Calu3 (cell line): ENCODE results near the gene NEB. TPM values are rescaled to one million over a fixed set of nuclear protein-coding genes. Genes with fewer than 3 reads are reported as not detected.
"Not testable (repeated sequence)": the region's sequence is repeated elsewhere in the genome, so short reads cannot be mapped to it uniquely, and the experiment has no call there.

Experiments used
- BruUV-seq: library from RNA; stranded (reverse); fragments of 400-500 nt; replicated peaks from 2 replicates; lab custom pipeline; 2021; lab: Mats Ljungman, UMichigan
- CTCF ChIA-PET: fragments of 300-600 bp; sonication (Branson Sonifier 250); formaldehyde crosslinking; loops from one replicate; lab custom pipeline; 2022; ENCODE audit warnings: antibody characterized with exemption; lab: Charles Lee
- DNase-seq: peaks from one replicate; pipeline ENCODE4 v3.0.0; 2022
- H3K27ac Mint-ChIP-seq: one replicate; pipeline ENCODE4 v1.8.0; 2022; ENCODE audit warnings: mixed read lengths; ENCODE audit not compliant: unreplicated experiment
- H3K27me3 Mint-ChIP-seq: one replicate; pipeline ENCODE4 v1.8.0; 2022; ENCODE audit warnings: mixed read lengths; ENCODE audit not compliant: unreplicated experiment
- H3K36me3 Mint-ChIP-seq: one replicate; pipeline ENCODE4 v1.8.0; 2022; ENCODE audit warnings: mild to moderate bottlenecking, moderate library complexity, mixed read lengths; ENCODE audit not compliant: insufficient read depth, unreplicated experiment
- H3K4me1 Mint-ChIP-seq: one replicate; pipeline ENCODE4 v1.8.0; 2022; ENCODE audit warnings: mild to moderate bottlenecking, low read depth, mixed read lengths; ENCODE audit not compliant: unreplicated experiment
- H3K4me3 Mint-ChIP-seq: one replicate; pipeline ENCODE4 v1.8.0; 2022; ENCODE audit warnings: mild to moderate bottlenecking, low read depth, moderate library complexity, mixed read lengths; ENCODE audit not compliant: unreplicated experiment
- H3K9me3 Mint-ChIP-seq: one replicate; pipeline ENCODE4 v1.8.0; 2022; ENCODE audit warnings: low read depth, mixed read lengths; ENCODE audit not compliant: unreplicated experiment
- CTCF ChIP-seq: fragments of 200-600 bp; IDR thresholded peaks from one replicate; pipeline ENCODE4 v1.8.0; 2022; ENCODE audit warnings: antibody characterized with exemption; ENCODE audit not compliant: unreplicated experiment
- intact Hi-C: fragments of 100-400 bp; cut with micrococcal nuclease; formaldehyde crosslinking; loops from one replicate; pipeline ENCODE4 v1.10.0; 2022; ENCODE audit not compliant: unreplicated experiment
- total RNA-seq: library from RNA; stranded (reverse); gene quantifications from 2 replicates; pipeline ENCODE4 v1.2.3, GENCODE V29; 2022

The NEB gene
- total RNA-seq, 1 experiment from 2014 or later = 27.5 TPM

- H3K4me1 Mint-ChIP-seq = no peaks in the 10 kb centered on the region
- no peaks in the 10 kb centered on the region for H3K36me3 Mint-ChIP-seq
- H3K27me3 Mint-ChIP-seq = no peaks in the 10 kb centered on the region
- H3K4me3 Mint-ChIP-seq = no peak overlapping the region
- BruUV-seq = no TSS peak
- no peak overlapping the region for H3K27ac Mint-ChIP-seq
- CTCF ChIA-PET = no interaction called here
- intact Hi-C loops = no loop called here
- H3K9me3 Mint-ChIP-seq = no peaks in the 10 kb centered on the region
- no peak for DNase-seq
- TF ChIP-seq CTCF = no peak
Measured at GRCh38 chr2:151754253-151754897, 20.1 kb upstream of the NEB start.

- DNase-seq = no peak
- Mint-ChIP-seq H3K4me3 (no peak overlapping the region), H3K27me3 (no peaks in the 10 kb centered on the region), H3K36me3 (no peaks in the 10 kb centered on the region), H3K9me3 (no peaks in the 10 kb centered on the region), H3K27ac (no peak overlapping the region), H3K4me1 (no peaks in the 10 kb centered on the region)
- no peak for TF ChIP-seq CTCF
- intact Hi-C loops = no loop called here
- CTCF ChIA-PET = no interaction called here
- no TSS peak for BruUV-seq
Measured at GRCh38 chr2:151753540-151753939, 19.3 kb upstream of the NEB start.

GRCh38 chr2:151745261-151745660 is 11.0 kb upstream of the NEB start:
- H3K36me3 Mint-ChIP-seq, H3K27me3 Mint-ChIP-seq, CTCF ChIA-PET, H3K4me1 Mint-ChIP-seq, H3K9me3 Mint-ChIP-seq, DNase-seq, H3K4me3 Mint-ChIP-seq, BruUV-seq, intact Hi-C loops, H3K27ac Mint-ChIP-seq: not testable (repeated sequence)

GRCh38 chr2:151730262-151730975 is 3.9 kb downstream of the NEB start:
- no peak for DNase-seq
- Mint-ChIP-seq H3K27me3 (no peaks in the 10 kb centered on the region), H3K27ac (no peak overlapping the region), H3K4me1 (peaks cover 28% of the 10 kb centered on the region), H3K36me3 (no peaks in the 10 kb centered on the region), H3K4me3 (no peak overlapping the region), H3K9me3 (no peaks in the 10 kb centered on the region)
- no TSS peak for BruUV-seq
- CTCF ChIA-PET = no interaction called here
- intact Hi-C loops = no loop called here
- TF ChIP-seq CTCF = no peak

GRCh38 chr2:151729837-151730236 is 4.4 kb downstream of the NEB start:
- no peak for TF ChIP-seq CTCF
- no peak for DNase-seq
- intact Hi-C loops = no loop called here
- H3K4me1 Mint-ChIP-seq = peaks cover 28% of the 10 kb centered on the region
- H3K9me3 Mint-ChIP-seq = no peaks in the 10 kb centered on the region
- no peak overlapping the region for H3K27ac Mint-ChIP-seq
- no TSS peak for BruUV-seq
- H3K36me3 Mint-ChIP-seq = no peaks in the 10 kb centered on the region
- no peak overlapping the region for H3K4me3 Mint-ChIP-seq
- no peaks in the 10 kb centered on the region for H3K27me3 Mint-ChIP-seq
- CTCF ChIA-PET = no interaction called here
